IMR-90 (cell line): Measurements from ENCODE around the gene XRN2. TPM values are rescaled to one million over a fixed set of nuclear protein-coding genes. Genes with fewer than 3 reads are reported as not detected.

Experiments
- ATAC-seq: fragments of 200-7000 bp; cut with Tn5 transposase; 2 replicates; pipeline ENCODE4 v1.9.1; 2020; ENCODE audit warnings: low read depth, mild to moderate bottlenecking, moderate library complexity
- BruUV-seq: library from RNA; stranded (reverse); fragments of 400-500 nt; replicated peaks from 2 replicates; lab custom pipeline; 2021; lab: Mats Ljungman, UMichigan
- CTCF ChIA-PET: fragments of 300-600 bp; formaldehyde crosslinking; extraction: SDS; loops from one replicate; lab custom pipeline; 2021; ENCODE audit warnings: antibody characterized with exemption; lab: Yijun Ruan, JAX
- POLR2A ChIA-PET: fragments of 300-600 bp; sonication (Branson Sonifier 250); formaldehyde crosslinking; loops from one replicate; lab custom pipeline; 2022; ENCODE audit warnings: antibody characterized with exemption; ENCODE audit not compliant: unreplicated experiment; lab: Charles Lee
- DNase-seq: peaks from one replicate; pipeline ENCODE4 v3.0.0; 2013
- H2AFZ ChIP-seq: replicated peaks from 2 replicates; pipeline ENCODE3; 2013; ENCODE audit warnings: low read length, mild to moderate bottlenecking; ENCODE audit not compliant: poor library complexity
- H2AK5ac ChIP-seq: 2 replicates; pipeline ENCODE4 v1.6.1; 2013; ENCODE audit warnings: low read depth, low read length, inconsistent platforms
- H2AK9ac ChIP-seq: replicated peaks from 2 replicates; pipeline ENCODE3; 2013; ENCODE audit warnings: mild to moderate bottlenecking, low read depth, low read length, moderate library complexity; ENCODE audit not compliant: poor library complexity
- H2BK120ac ChIP-seq: 2 replicates; pipeline ENCODE4 v1.6.1; 2013; ENCODE audit warnings: low read depth, low read length, inconsistent platforms
- H2BK15ac ChIP-seq: 3 replicates; pipeline ENCODE4 v1.6.1; 2013; ENCODE audit warnings: low read depth, low read length, inconsistent platforms
- H2BK20ac ChIP-seq: 2 replicates; pipeline ENCODE4 v1.6.1; 2013; ENCODE audit warnings: low read depth, mild to moderate bottlenecking, inconsistent platforms, low read length, moderate library complexity
- H2BK5ac ChIP-seq: 2 replicates; pipeline ENCODE4 v1.6.1; 2013; ENCODE audit warnings: mild to moderate bottlenecking, low read depth, low read length, inconsistent platforms; ENCODE audit not compliant: poor library complexity, severe bottlenecking
- H3K14ac ChIP-seq: replicated peaks from 2 replicates; pipeline ENCODE4 v1.6.1; 2013; ENCODE audit warnings: low read depth, low read length, inconsistent platforms
- H3K18ac ChIP-seq: 2 replicates; pipeline ENCODE4 v1.6.1; 2013; ENCODE audit warnings: low read depth, low read length, control low read depth
- H3K23ac ChIP-seq: 2 replicates; pipeline ENCODE4 v1.6.1; 2013; ENCODE audit warnings: low read depth, low read length, inconsistent platforms
- H3K27ac ChIP-seq: 2 replicates; pipeline ENCODE4 v1.5.1; 2013; ENCODE audit warnings: mild to moderate bottlenecking, control low read depth, low read length; ENCODE audit not compliant: insufficient read depth
- H3K27me3 ChIP-seq: 2 replicates; pipeline ENCODE4 v1.6.1; 2013; ENCODE audit warnings: low read length; ENCODE audit not compliant: control insufficient read depth, insufficient read depth
- H3K36me3 ChIP-seq: 2 replicates; pipeline ENCODE4 v1.6.1; 2013; ENCODE audit warnings: low read length, mixed read lengths; ENCODE audit not compliant: control insufficient read depth, insufficient read depth
- H3K4ac ChIP-seq: 2 replicates; pipeline ENCODE4 v1.6.1; 2013; ENCODE audit warnings: low read depth, low read length, inconsistent platforms
- H3K4me1 ChIP-seq: 2 replicates; pipeline ENCODE4 v1.6.1; 2013; ENCODE audit warnings: low read length, mixed read lengths; ENCODE audit not compliant: control insufficient read depth, insufficient read depth
- H3K4me2 ChIP-seq: 2 replicates; pipeline ENCODE4 v1.6.1; 2013; ENCODE audit warnings: low read depth, mild to moderate bottlenecking, control low read depth, low read length, moderate library complexity
- H3K4me3 ChIP-seq: 2 replicates; pipeline ENCODE4 v1.5.1; 2013; ENCODE audit warnings: low read depth, mild to moderate bottlenecking, control low read depth, low read length, moderate library complexity; ENCODE audit not compliant: insufficient read depth
- H3K56ac ChIP-seq: 2 replicates; pipeline ENCODE4 v1.6.1; 2013; ENCODE audit warnings: low read length, inconsistent platforms; ENCODE audit not compliant: insufficient read depth; ENCODE audit errors: extremely low read depth
- H3K79me1 ChIP-seq, 2 experiments: 2 replicates each; pipeline ENCODE4 v1.6.1; 2013; ENCODE audit warnings: low read length in 2 of 2, inconsistent platforms in 1 of 2, low read depth in 1 of 2
- H3K9ac ChIP-seq: 2 replicates; pipeline ENCODE4 v1.6.1; 2013; ENCODE audit warnings: low read depth, low read length, control low read depth
- H3K9me1 ChIP-seq: 2 replicates; pipeline ENCODE4 v1.6.1; 2013; ENCODE audit warnings: low read length, inconsistent platforms; ENCODE audit not compliant: insufficient read depth
- H3K9me3 ChIP-seq: 2 replicates; pipeline ENCODE4 v1.6.1; 2013; ENCODE audit warnings: low read length; ENCODE audit not compliant: control insufficient read depth, insufficient read depth
- H4K20me1 ChIP-seq: 2 replicates; pipeline ENCODE4 v1.6.1; 2013; ENCODE audit warnings: low read length, inconsistent platforms; ENCODE audit not compliant: insufficient read depth
- H4K5ac ChIP-seq: 2 replicates; pipeline ENCODE4 v1.6.1; 2013; ENCODE audit warnings: mild to moderate bottlenecking, low read depth, low read length, control low read depth
- H4K8ac ChIP-seq, 2 experiments: 2 replicates each; pipeline ENCODE4 v1.6.1; 2013; ENCODE audit warnings: low read depth in 2 of 2, low read length in 2 of 2, control low read depth in 1 of 2, inconsistent platforms in 1 of 2
- H4K91ac ChIP-seq: 2 replicates; pipeline ENCODE4 v1.6.1; 2013; ENCODE audit warnings: low read depth, low read length, inconsistent platforms; ENCODE audit not compliant: insufficient read depth
- FOS ChIP-seq: fragments of 150-350 bp; IDR thresholded peaks from 2 replicates; pipeline ENCODE4 v1.6.1; 2016; ENCODE audit warnings: low read depth, low read length
- WGBS, 2 experiments: methylation state at CpG; one replicate each; pipeline versions ENCODE4 v1.1.5 to v1.1.7; 2013; ENCODE audit warnings: missing lambda C conversion rate in 2 of 2; ENCODE audit not compliant: insufficient read length in 1 of 2; ENCODE audit errors: extremely low coverage in 2 of 2; 5-methylcytosine and 5-hydroxymethylcytosine counted together
- dilution Hi-C: fragments of 300-500 bp; cut with HindIII; formaldehyde crosslinking; loops from one replicate; pipeline ENCODE4 v1.14.3; 2018; ENCODE audit warnings: low sequenced_read_pairs; ENCODE audit not compliant: unreplicated experiment
- in situ Hi-C: fragments of 300-500 bp; cut with MboI; formaldehyde crosslinking; loops from 3 replicates; pipeline ENCODE4 v1.14.3; 2019; ENCODE audit warnings: low sequenced_read_pairs, inconsistent platforms, mixed read lengths
- intact Hi-C: fragments of 100-400 bp; cut with micrococcal nuclease; formaldehyde crosslinking; loops from 2 replicates; pipeline ENCODE4 v1.10.0; 2022
- polyA plus RNA-seq, 3 experiments: library from polyadenylated mRNA; depleted of rRNA; stranded (reverse); fragments of >200 nt; gene quantifications; 2 replicates each; pipeline ENCODE4 v1.2.3, GENCODE V29; 2012; ENCODE audit warnings: low replicate concordance in 1 of 3
- total RNA-seq: library from RNA; depleted of rRNA; stranded (reverse); fragments of >200 nt; gene quantifications from 2 replicates; pipeline ENCODE4 v1.2.3, GENCODE V29; 2012

The XRN2 gene
- total and polyA plus RNA-seq, 2 of the 4 experiments (the other 2 are of a cell fraction), result 58.1 to 70.8 TPM

GRCh38 chr20:21384308-21384892, 81.3 kb downstream of the XRN2 start:
- WGBS, 2 experiments, result no CpG with 5 or more reads among the region's 5 CpGs
- no peak overlapping the region for H2AFZ ChIP-seq
- POLR2A ChIA-PET, result no interaction called here
- peaks cover 3% of the 10 kb centered on the region; the same call in 1 of the 2 replicates for H3K9me1 ChIP-seq
- peaks cover 2% of the 10 kb centered on the region; the same call in 1 of the 2 replicates for H3K4me1 ChIP-seq
- H3K9ac ChIP-seq, result no peak overlapping the region
- H3K18ac ChIP-seq, result no peak overlapping the region
- no peak overlapping the region for H3K4me2 ChIP-seq
- H3K4me3 ChIP-seq, result no peak overlapping the region
- no peak overlapping the region for H2BK15ac ChIP-seq
- peaks cover 0 to 12% of the 10 kb centered on the region in 2 experiments; a peak in 3 of 4 replicates for H3K79me1 ChIP-seq
- H3K56ac ChIP-seq, result no peak overlapping the region
- no peak overlapping the region for H4K91ac ChIP-seq
- no peak overlapping the region for H3K14ac ChIP-seq
- peaks cover 11% of the 10 kb centered on the region; the same call in 1 of the 2 replicates for H3K36me3 ChIP-seq
- H2BK120ac ChIP-seq, result no peak overlapping the region
- H3K23ac ChIP-seq, result no peak overlapping the region
- DNase-seq (no peak), ATAC-seq (no peak)
- no TSS peak for BruUV-seq
- TF ChIP-seq FOS, result no peak
- no peak overlapping the region for H2BK5ac ChIP-seq
- no peak overlapping the region for H2AK9ac ChIP-seq
- CTCF ChIA-PET, result no interaction called here
- in situ Hi-C loops (no loop called here), intact Hi-C loops (loop anchor here (2.0 kb wide), 1 partner anchor 14 kb away; no protein-coding TSS in a partner anchor), dilution Hi-C loops (no loop called here)
- H4K8ac ChIP-seq, result no peak overlapping the region
- no peak overlapping the region for H2BK20ac ChIP-seq
- no peaks in the 10 kb centered on the region for H3K9me3 ChIP-seq
- H3K27ac ChIP-seq, result no peak overlapping the region
- H4K5ac ChIP-seq, result no peak overlapping the region
- H3K27me3 ChIP-seq, result no peaks in the 10 kb centered on the region
- H3K4ac ChIP-seq, result no peak overlapping the region
- no peaks in the 10 kb centered on the region for H4K20me1 ChIP-seq
- H2AK5ac ChIP-seq, result no peak overlapping the region
